NB4 (cell line): Measurements from ENCODE around the gene CSMD2.

ENCODE experiments used
- MYC ChIP-seq: IDR thresholded peaks from 2 replicates; pipeline ENCODE4 v1.6.1; 2011; ENCODE audit warnings: low read depth, low read length
- POLR2A ChIP-seq: IDR thresholded peaks from 2 replicates; pipeline ENCODE4 v1.6.1; 2011; ENCODE audit warnings: mild to moderate bottlenecking; ENCODE audit not compliant: insufficient read length; ENCODE audit errors: extremely low read depth
- TF ChIP-seq, protein P1 (sequence below): IDR thresholded peaks from one replicate; pipeline ENCODE4 v1.5.1; 2012; ENCODE audit warnings: low read depth, low read length

DNA sequence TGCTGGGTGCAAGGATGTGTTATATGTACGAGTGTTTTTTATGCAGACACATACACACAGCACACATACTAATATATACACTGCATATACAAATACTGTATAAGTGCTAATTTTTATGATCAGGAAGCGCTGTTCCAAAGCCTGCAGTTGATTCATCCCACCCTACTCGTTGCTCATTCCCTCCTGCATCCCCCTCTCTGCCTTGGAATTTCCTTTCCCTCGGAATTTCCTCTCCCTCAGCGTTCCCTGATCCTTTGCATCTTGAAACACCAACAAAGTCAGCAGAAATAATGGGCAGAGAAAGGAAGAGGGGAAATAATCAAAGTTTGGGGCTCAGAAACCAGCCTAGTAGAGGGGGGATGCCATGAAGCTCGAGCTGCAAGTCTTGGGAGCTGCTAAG lies 98.9 kb downstream of the CSMD2 start:
- TF ChIP-seq POLR2A (no peak), MYC (no peak)
- TF ChIP-seq, protein P1, sequence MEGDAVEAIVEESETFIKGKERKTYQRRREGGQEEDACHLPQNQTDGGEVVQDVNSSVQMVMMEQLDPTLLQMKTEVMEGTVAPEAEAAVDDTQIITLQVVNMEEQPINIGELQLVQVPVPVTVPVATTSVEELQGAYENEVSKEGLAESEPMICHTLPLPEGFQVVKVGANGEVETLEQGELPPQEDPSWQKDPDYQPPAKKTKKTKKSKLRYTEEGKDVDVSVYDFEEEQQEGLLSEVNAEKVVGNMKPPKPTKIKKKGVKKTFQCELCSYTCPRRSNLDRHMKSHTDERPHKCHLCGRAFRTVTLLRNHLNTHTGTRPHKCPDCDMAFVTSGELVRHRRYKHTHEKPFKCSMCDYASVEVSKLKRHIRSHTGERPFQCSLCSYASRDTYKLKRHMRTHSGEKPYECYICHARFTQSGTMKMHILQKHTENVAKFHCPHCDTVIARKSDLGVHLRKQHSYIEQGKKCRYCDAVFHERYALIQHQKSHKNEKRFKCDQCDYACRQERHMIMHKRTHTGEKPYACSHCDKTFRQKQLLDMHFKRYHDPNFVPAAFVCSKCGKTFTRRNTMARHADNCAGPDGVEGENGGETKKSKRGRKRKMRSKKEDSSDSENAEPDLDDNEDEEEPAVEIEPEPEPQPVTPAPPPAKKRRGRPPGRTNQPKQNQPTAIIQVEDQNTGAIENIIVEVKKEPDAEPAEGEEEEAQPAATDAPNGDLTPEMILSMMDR = no peak
